ENCODE data around the gene IQUB. TPM values are rescaled to one million over a fixed set of nuclear protein-coding genes. Genes with fewer than 3 reads are reported as not detected.

The IQUB gene
- total RNA-seq, 1 donor from 2014 or later = 0.72 TPM

- Mint-ChIP-seq H3K9me3 (no peaks in the 10 kb centered on the region), H3K4me3 (no peak overlapping the region), H3K27ac (no peak overlapping the region), H3K4me1 (peaks cover under 1% of the 10 kb centered on the region), H3K27me3 (ENCODE audit: low read depth) (no peaks in the 10 kb centered on the region), H3K36me3 (no peaks in the 10 kb centered on the region)
- DNase-seq (ENCODE audit: low spot score in 2 of 2, unreplicated experiment in 2 of 2) = no peak
- TF ChIP-seq CTCF (IDR thresholded peaks at IDR 0.05; ENCODE audit: unreplicated experiment) = no peak
Measured at GRCh38 chr7:123569352-123570010, 35.1 kb upstream of the IQUB start.

- no peak overlapping the region for H3K27ac Mint-ChIP-seq
- no peak for TF ChIP-seq CTCF (IDR thresholded peaks at IDR 0.05; ENCODE audit: unreplicated experiment)
- DNase-seq (ENCODE audit: low spot score in 2 of 2, unreplicated experiment in 2 of 2) = no peak
- peaks cover 3% of the 10 kb centered on the region for H3K4me1 Mint-ChIP-seq
- H3K9me3 Mint-ChIP-seq = no peaks in the 10 kb centered on the region
- no peaks in the 10 kb centered on the region for H3K36me3 Mint-ChIP-seq
- H3K4me3 Mint-ChIP-seq = no peak overlapping the region
- H3K27me3 Mint-ChIP-seq (ENCODE audit: low read depth) = no peaks in the 10 kb centered on the region
Measured at GRCh38 chr7:123562121-123562520, 27.7 kb upstream of the IQUB start.

GRCh38 chr7:123558289-123558874 lies 24.0 kb upstream of the IQUB start:
- no peaks in the 10 kb centered on the region for H3K36me3 Mint-ChIP-seq

GRCh38 chr7:123557398-123558288 lies 23.2 kb upstream of the IQUB start, which contains the start of gene NDUFA5:
TSS of gene NDUFA5 (minus strand) at chr7:123557818. CDS start at chr7:123557795, 23 bp downstream.
- no peak within 1 kb of the TSS for H3K4me3 Mint-ChIP-seq
- H3K4me1 Mint-ChIP-seq = peaks cover 3% of the 10 kb centered on the region
- no peak within 1 kb of the TSS for H3K27ac Mint-ChIP-seq
- no peaks in the 10 kb centered on the region for H3K27me3 Mint-ChIP-seq (ENCODE audit: low read depth)
- peaks cover 5% of the 10 kb centered on the region for H3K36me3 Mint-ChIP-seq
- DNase-seq (ENCODE audit: low spot score in 2 of 2, unreplicated experiment in 2 of 2) = peak; percentile 91 to 92
- TF ChIP-seq CTCF (IDR thresholded peaks at IDR 0.05; ENCODE audit: unreplicated experiment) = no peak
- no peaks in the 10 kb centered on the region for H3K9me3 Mint-ChIP-seq

More at GRCh38 chr7:123558289-123558874, 24.0 kb upstream of the IQUB start:
- H3K27ac Mint-ChIP-seq = no peak overlapping the region
- DNase-seq (ENCODE audit: low spot score in 2 of 2, unreplicated experiment in 2 of 2) = no peak
- TF ChIP-seq CTCF (IDR thresholded peaks at IDR 0.05; ENCODE audit: unreplicated experiment) = no peak
- no peaks in the 10 kb centered on the region for H3K9me3 Mint-ChIP-seq
- H3K4me3 Mint-ChIP-seq = no peak overlapping the region
- H3K27me3 Mint-ChIP-seq (ENCODE audit: low read depth) = no peaks in the 10 kb centered on the region
- peaks cover 3% of the 10 kb centered on the region for H3K4me1 Mint-ChIP-seq

- Mint-ChIP-seq H3K9me3 (no peaks in the 10 kb centered on the region), H3K4me1 (peaks cover 3% of the 10 kb centered on the region), H3K36me3 (peaks cover 8% of the 10 kb centered on the region), H3K27me3 (ENCODE audit: low read depth) (no peaks in the 10 kb centered on the region), H3K27ac (no peak overlapping the region), H3K4me3 (no peak overlapping the region)
- no peak for TF ChIP-seq CTCF (IDR thresholded peaks at IDR 0.05; ENCODE audit: unreplicated experiment)
- no peak for DNase-seq (ENCODE audit: low spot score in 2 of 2, unreplicated experiment in 2 of 2)
Measured at GRCh38 chr7:123557016-123557397, 22.6 kb upstream of the IQUB start.

Data from mesothelial cell of epicardium (in vitro differentiated cells).